NK-92 (cell line): ENCODE results near the gene C10orf88.

ENCODE experiments used
- DNase-seq: peaks from one replicate; lab custom pipeline; 2025; ENCODE audit not compliant: unreplicated experiment; lab: John Stamatoyannopoulos, UW

The C10orf88 gene, protein sequence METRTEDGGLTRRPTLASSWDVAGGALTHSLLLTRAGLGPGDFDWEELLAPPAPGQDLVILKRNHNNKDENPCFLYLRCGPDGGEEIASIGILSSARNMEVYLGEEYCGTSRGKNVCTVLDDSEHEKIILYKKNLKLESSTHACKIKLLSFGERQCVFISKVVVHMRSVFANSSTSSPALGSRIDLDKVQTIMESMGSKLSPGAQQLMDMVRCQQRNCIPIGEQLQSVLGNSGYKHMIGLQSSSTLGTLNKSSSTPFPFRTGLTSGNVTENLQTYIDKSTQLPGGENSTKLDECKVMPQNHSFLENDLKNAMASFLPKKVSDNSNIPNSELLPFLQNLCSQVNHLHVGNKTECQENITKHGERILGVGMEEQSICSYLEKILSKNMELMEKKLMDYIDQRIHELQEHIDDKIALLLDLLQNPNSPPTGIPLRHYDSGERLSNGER

DNA sequence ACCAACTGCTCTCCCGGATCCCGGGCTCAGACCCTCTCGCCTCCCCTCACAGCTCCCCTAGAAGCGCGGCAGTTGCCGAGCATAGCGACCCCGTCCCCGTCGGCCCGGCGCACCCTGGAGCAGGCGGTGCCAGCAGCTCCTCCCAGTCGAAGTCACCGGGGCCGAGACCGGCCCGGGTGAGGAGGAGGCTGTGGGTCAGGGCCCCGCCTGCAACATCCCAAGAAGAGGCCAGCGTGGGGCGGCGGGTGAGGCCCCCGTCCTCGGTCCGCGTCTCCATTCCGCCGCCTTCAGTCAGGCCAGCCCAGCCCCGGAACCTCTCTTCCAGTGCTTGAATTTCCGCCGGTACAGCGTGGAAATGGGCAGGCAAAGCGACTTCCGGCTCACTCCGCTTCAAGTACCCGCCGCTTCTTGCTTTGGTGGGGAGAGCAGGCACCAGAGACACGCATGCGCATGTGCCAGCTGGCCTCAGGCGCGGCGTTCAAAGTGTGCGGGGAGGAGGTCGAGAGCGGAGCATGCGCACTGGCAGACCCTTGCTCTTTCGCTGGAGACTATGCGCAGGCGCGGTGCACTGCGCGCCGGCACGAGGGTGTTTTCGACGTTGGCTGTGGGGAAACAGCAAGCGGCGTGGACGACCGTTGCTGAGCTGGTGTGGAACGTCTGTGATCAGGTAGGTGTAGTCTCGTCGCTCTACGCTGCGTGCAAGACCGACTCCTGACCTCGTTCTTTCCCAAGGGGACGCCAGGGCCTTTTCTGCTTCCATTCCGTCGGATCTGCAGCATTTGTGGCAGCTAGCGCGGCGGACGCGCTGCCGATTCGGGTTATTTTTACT lies at the start of gene C10orf88:
C10orf88 (minus strand) TSS at position 326 of the 829 bp plus-strand sequence; CDS start at position 277, 49 bp downstream.
- peak; percentile 84 for DNase-seq

DNA sequence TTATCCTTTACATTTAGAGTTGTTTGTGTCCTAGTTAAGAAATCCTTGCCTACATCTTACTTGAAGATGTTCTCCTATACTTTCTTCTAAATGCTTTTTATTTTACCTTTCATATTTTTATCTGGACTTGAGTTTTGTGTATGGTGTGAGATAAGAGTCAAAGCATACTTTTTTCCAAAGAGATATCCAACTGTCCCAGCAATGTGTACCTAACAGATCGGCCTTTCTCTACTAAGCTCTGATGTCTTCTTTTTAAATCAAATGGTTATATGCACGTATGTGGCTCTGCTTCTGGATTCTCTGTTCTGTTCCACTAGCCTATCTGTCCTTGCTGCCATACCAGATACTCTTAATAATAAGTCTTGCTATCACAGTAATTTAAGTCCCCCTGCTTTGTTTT lies 47.3 kb upstream of the C10orf88 start:
- DNase-seq = no peak

DNA sequence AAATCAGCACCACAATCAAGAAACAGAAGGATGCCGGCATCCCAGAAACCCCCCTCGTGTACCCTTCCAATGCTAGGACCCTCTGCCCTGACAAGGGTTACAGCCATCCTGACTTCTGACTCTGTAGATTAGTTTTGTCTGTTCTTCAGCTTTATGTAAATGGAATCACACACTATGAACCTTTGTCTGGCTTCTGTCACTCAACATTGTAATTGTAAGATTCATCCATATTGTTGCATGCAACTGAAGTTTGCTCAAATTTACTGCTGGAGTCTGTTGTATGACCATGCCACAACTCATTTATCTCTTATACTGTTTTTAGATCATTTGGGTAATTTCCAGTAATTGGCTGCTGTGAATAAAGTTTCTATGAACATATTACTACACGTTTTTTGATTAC lies 46.1 kb upstream of the C10orf88 start:
- DNase-seq = no peak

DNA sequence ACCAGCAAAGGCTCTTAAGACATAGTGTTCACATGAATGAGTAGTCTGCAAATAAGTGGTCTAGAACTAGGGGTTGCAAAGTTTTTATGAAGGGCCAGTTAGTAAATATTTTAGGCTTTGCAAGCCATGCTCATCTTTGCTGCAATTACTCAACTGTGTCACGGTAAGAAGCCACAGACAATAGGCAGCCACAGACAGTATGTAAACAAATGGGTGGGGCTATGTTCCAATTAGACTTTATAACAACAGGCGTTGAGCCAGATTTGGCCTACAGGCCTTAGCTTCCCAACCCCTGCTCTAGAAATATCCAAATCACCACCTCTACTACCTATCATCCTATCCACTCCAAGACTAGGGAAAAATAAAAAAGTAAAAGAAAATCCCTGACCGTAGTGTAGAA lies 45.3 kb upstream of the C10orf88 start:
- no peak for DNase-seq

DNA sequence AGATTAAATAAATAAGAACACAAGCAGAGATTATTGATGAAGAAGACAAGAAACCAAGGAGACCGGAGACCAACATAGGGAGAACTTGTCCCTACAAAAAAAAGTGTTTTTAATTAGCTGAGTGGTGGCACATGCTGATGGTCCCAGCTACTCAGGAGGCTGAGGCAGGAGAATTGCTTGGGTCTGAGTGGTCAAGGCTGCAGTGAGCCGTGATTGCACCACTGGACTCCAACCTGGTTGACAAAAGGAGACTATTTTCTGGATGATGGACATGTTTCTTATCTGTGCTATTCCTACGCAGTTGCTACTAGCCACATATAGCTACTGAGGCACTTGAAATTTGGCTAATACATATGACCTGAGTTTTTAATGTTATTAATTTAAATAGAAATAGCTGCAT lies 44.9 kb upstream of the C10orf88 start:
- no peak for DNase-seq

DNA sequence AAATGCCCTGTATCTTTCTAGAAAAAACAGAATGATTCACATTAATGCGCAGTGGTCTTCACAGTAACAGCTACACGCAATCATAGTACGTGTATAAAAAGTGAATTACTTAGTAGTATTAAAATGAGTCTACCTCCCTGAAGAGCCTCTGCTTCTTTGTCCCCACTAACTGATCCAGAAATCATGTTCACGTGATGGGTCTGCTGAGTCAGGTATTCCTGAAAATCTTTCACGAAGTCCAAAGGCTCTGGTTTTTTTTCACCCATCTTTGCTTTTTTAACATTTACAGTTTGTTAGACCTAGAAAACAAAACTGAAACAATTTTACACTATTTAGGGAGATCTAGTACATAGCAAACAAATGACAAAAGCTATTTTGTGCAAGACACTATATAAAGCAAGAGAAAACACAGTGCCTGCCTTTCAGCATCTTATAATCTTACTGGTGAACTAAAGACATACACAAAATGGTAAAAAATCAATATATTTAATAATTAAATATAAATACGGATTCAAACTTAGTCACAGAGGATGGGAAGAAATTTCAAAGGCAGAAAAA lies 44.4 kb upstream of the C10orf88 start:
- DNase-seq = no peak

DNA sequence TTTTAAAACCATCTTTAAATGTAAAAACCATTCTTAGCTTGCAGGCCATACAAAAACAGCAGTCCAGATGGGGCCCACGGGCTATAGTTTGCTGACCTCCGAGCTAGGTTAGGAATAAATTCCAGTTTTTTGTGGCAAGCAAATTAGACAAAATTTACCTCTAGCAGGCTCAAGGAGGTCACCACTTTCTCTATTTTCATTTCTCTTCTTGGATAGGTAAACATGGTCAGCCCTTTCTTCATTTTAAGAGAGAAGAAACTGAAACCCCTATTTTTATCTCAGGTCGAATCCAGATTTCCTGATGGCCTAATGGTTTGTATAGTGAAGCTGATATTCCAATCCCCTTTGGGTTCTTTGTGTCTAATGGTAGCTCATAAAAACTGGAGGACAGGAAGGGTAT lies 43.8 kb upstream of the C10orf88 start:
- no peak for DNase-seq

DNA sequence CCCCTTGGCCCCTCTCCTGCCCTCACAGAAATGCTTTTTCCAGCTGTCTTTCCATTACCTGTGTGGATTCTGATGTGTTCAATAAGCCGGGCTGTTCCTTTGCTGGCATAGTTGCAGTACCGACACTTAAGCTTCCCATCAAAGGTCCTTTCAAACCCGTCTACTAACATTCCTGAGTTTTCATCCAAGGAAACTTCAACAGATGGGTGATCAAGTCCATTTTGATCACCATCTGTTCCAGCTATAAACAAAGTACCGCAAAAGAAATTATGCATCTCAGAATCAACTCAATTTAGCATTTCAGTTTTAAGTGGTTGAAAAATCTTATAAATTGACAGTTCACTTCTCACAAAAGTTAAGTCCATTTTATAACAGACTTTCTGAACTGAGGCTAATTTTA lies 41.9 kb upstream of the C10orf88 start:
- DNase-seq = no peak

DNA sequence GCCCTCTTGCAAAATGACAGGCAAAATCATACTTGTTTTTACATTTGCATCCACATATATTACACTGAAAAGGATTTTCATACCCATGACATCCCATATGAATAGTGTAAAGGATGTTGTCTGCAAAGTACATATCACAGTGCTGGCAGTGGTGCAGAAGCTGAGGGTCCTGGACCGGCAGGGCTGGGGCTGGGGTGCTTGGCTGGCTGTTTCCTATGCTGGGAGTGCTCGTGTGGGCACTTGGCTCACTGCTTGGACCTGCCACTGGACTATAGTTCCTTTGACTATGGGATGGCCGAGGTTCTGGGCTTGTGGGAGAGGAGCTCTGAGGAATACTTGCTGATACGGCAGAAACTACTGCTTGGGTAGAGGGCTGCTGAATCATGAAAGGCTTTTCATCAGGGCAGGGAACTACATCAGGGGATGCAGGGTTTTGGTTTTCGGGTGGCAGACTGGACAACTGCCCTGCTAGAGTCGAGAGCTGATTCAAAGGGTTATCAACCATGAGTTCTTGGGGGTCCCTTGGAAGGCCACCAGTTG lies 39.8 kb upstream of the C10orf88 start:
- DNase-seq = no peak

DNA sequence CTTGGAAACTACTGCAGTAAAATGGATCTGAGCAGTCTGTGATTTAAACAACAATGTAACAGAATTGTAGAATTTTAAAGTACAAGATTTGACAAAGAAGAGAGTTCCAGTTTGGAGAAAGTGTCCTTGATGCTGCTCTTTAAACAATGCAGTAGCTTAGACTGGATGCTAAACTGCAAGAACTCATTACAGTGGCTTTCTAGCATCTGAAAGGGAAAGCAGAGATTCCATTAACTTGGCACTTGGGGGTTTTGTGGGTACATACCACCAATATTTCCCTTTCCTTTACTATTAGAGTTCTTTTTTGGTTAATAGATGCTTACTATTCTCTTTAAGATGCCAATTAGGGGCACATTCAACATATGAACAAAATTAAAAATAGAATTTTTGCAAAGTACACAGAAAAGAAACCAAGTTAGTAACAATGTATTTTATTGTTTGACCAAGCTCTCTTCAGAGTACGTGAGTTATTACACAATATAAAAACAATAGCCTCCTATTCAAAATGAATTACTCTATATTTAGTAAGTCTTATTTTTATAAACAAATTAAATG lies 38.1 kb upstream of the C10orf88 start:
- no peak for DNase-seq

DNA sequence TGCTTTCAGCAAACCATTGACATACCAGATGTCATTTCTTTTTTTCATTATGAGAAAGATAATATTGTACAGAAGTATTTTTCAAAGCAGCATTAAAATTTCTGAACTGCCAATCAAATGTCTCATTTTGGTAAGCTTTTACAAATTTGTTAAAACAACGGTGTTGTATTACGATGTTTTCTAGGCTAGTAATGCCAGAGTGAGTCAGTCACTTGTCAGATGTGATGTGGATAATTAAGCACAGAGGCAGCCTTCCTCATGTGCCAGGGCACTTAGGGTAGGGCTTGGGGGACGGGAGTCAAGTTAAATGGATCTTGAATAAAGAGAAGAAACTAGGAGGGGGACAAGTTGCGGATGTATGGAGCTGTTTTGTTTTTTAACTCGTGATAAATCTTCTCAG lies 36.3 kb upstream of the C10orf88 start:
- DNase-seq = no peak

DNA sequence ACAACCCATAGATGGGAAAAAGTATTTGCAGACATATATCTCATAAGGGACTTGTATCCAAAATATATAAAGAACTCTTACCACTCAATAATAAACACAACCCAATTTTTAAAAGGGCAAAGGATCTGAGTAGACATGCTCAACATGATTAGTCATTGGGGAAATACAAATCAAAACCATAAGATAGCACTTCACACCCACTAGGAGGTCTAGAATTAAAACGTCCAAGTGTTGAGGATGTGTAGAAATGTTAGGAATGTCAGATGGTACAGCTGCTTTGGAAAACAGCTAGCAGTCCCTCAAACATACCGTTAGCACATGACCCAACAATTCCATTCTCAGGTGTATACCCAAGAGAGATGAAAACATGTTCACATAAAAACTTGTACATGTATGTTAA lies 34.5 kb upstream of the C10orf88 start:
- no peak for DNase-seq

DNA sequence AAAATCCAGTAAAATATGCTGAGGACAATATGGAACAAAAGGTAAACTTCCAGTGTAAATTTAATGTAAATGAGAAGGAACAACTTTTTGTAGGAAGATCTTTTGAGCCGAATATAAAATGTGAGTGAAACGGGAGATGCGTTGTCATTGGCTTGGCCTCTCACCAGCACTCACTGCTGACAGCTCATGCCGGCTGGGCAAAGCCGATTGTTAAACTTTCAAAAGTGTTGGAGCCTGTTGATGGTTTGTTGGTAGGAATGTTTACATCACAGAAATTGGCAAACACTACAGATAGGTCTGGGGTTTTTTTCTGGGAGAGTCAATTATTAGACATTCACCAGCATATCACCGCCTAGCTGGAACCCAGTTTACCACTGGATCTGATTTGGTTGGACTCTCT lies 32.3 kb upstream of the C10orf88 start:
- DNase-seq = no peak

DNA sequence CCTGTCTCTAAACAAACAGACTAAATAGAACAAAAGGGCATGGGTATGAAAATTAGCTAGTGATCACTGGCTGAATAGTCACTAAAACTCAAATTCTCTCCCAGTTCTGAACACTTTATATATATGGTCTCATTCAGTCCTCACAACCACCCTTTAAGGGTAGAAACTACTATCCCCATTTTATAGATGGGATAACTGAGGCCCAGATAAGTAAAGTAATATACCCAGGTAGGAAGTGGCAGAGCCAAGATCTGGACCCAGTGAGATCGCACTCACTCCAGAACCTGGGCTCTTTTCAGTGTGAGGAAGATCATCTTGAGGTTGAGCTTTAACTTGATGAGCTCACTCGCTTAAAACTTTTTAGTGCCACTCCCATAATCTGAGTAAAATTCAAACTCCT lies 30.7 kb upstream of the C10orf88 start:
- no peak for DNase-seq

DNA sequence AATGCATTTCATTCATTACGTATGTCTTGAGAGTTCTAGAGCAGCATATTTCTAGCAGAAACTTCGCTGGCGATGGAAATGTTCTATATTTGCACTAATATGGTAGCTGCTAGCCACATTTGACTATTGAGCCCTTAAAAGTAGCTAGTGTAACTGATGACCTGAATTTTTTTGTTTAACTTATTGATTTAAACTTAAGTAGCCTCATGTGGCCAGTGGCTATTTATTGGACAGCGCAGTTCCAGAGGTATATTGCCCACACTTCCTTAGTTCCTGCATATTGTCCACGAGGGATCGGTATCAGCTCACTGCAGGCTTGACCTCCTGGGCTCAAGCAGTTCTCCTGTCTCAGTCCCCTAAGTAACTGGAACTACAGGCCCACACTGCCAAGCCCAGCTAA lies 29.9 kb upstream of the C10orf88 start:
- no peak for DNase-seq

DNA sequence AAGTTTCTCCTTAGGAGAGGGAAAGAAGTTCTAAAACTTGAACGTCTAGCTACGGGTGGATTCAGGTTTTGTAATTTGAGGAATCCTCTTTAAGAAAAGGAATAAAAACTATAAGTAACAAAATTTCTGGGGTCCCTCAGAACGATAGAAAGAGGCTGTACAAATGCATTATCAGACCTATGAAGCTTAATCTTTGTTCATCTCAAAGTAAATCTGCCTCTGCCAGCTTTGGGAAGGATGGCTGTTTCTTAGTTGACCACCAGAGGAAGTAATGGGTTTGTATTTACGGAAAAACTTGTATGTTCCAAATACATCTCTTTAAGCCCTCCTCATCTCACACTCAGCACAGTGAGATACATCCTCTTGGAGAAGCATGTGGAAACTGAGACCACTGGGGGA lies 27.0 kb upstream of the C10orf88 start:
- no peak for DNase-seq

DNA sequence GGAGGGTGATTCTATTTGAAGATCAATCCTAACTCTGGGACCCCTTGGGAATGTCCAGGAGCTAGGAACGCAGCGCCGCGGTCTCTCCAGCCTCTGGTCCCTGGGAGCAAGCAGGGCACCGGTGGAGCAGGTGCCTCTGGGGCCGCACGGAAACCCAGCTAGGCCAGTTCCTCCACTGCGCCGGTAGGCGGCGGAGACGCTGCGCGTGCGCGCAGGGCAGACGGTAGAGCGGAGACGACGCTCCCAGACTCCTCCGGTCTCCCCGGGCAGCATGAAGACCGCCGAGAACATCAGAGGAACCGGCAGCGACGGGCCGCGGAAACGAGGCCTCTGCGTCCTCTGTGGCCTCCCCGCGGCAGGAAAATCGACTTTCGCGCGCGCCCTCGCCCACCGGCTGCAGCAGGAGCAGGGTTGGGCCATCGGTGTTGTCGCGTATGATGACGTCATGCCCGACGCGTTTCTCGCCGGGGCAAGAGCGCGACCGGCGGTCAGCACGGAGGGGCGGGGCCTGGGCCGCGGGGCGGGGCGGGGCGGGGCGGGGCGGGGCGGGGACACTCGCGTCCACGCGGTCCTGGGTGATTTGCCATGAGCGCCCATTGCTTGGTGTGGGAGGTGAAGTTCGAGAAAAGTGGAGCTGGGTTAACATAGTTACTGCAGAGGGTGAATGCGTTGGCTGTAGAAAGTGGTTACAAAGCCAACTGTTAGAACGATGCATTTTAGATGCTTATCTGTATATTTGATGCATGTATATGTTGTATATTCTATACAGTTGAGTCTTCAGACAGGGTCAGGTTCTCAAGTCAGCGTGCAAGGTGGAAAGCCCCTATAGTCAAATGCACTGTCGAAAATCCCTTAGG lies 26.4 kb upstream of the C10orf88 start, which contains the start of gene PSTK:
PSTK (plus strand) TSS at position 193 of the 857 bp plus-strand sequence; CDS start at position 272, 79 bp downstream.
- DNase-seq = peak; percentile 40

DNA sequence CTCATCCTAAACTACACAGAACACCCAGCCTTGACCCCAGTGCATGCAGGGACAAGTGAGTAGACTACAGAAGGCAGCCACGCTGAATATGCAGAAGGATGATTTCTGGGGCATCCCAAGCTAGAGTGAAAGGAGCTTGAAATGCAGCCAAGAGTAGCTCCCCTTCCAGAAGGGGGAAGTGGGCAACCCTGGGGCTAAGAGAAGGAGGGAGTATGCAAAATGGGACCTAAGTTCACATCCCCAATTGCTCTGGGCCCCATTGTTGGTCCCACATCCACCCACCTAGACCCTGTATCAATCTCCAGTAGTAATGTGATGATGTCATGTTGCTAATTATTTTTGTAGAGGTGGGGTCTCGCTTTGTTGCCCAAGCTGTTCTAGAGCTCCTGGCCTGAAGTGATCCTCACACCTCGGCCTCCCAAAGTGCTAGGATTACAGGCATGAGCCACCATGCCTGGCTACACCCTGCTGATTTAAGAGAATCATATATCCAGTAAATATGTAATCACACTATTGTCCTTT lies 20.6 kb upstream of the C10orf88 start:
- no peak for DNase-seq

DNA sequence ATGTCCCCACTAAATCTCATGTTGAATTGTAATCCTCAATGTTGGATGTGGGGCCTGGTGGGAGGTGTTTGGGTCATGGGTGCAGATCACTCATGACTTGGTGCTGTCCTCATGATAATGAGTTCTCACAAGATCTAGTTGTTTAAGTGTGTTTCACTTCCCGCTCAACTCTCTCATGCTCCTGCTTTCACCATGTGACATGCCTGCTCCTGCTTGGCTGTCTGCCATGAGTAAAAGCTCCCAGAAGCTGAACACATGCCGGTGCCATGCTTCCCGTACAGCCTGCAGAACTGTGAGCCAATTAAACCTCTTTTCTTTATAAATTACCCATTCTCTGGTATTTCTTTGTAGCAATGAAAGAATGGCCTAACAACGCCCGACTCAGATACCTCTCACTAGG lies 20.0 kb upstream of the C10orf88 start:
- no peak for DNase-seq

DNA sequence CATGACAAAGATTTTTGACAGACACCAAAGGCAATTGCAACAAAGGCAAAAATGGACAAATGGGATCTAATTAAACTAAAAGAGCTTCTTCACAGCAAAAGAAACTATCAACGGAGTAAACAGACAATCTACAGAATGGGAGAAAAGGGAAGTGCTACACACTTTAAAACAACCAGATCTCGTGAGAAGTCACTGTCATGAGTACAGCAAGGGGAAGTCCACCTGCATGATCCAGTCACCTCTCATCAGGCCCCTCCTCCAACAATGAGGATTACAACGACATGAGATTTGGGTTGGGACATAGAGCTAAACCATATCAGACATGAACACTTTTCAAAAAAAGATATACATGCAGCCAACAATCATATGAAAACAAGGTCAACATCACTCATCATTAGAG lies 14.7 kb upstream of the C10orf88 start:
- no peak for DNase-seq
